HT-29 (cell line): Measurements from ENCODE around the gene RTN4RL2. TPM values are rescaled to one million over a fixed set of nuclear protein-coding genes. Genes with fewer than 3 reads are reported as not detected.
A peak's percentile ranks its signal among the peaks of the same experiment; 100 is the strongest.

Experiments
- DNase-seq: peaks from one replicate; pipeline ENCODE4 v3.0.0-alpha.2; 2015; ENCODE audit warnings: low spot score
- total RNA-seq: library from RNA; depleted of rRNA; stranded (reverse); fragments of >200 nt; shearing (Covaris generic); gene quantifications from 2 replicates; pipeline ENCODE4 v1.2.3, GENCODE V29; 2014

Gene RTN4RL2
- total RNA-seq, 1 experiment from 2014 or later, result 0.79 TPM

GRCh38 chr11:57481315-57481714 lies 21.0 kb downstream of the RTN4RL2 start:
- DNase-seq, result no peak

GRCh38 chr11:57481915-57482781 lies 21.8 kb downstream of the RTN4RL2 start:
- no peak for DNase-seq

- DNase-seq, result no peak
These were observed 22.6 kb downstream of the RTN4RL2 start for GRCh38 chr11:57482782-57483561.

GRCh38 chr11:57483562-57483918 lies 23.2 kb downstream of the RTN4RL2 start:
- DNase-seq, result no peak

- no peak for DNase-seq
These were observed 23.9 kb downstream of the RTN4RL2 start for GRCh38 chr11:57484141-57484710.

- no peak for DNase-seq
These were observed 25.1 kb downstream of the RTN4RL2 start for GRCh38 chr11:57485217-57485990.

GRCh38 chr11:57487021-57487778 lies 26.9 kb downstream of the RTN4RL2 start:
- no peak for DNase-seq

- DNase-seq, result no peak
These were observed 27.8 kb downstream of the RTN4RL2 start for GRCh38 chr11:57487920-57488659.

GRCh38 chr11:57490456-57491248 lies 30.3 kb downstream of the RTN4RL2 start:
- no peak for DNase-seq

- DNase-seq, result peak; percentile 45
These were observed 31.2 kb downstream of the RTN4RL2 start for GRCh38 chr11:57491371-57492061.

- peak; percentile 87 for DNase-seq
These were observed 33.5 kb downstream of the RTN4RL2 start for GRCh38 chr11:57493507-57494503.

- DNase-seq, result no peak
These were observed 35.9 kb downstream of the RTN4RL2 start for GRCh38 chr11:57496109-57496820.

GRCh38 chr11:57497303-57498247 lies 37.2 kb downstream of the RTN4RL2 start:
- DNase-seq, result no peak

GRCh38 chr11:57498540-57498939 lies 38.2 kb downstream of the RTN4RL2 start:
- no peak for DNase-seq

GRCh38 chr11:57499413-57499982 lies 39.2 kb downstream of the RTN4RL2 start:
- peak; percentile 95 for DNase-seq
